ENCODE results near the gene PUDP. TPM values are rescaled to one million over a fixed set of nuclear protein-coding genes. Genes with fewer than 3 reads are reported as not detected.
"Not testable (repeated sequence)": the region's sequence is repeated elsewhere in the genome, so short reads cannot be mapped to it uniquely, and the experiment has no call there.

The PUDP gene
- total and polyA plus RNA-seq, 2 experiments from 2014 or later: 22.6 to 32.8 TPM

GRCh38 chrX:7100022-7100421, 47.9 kb downstream of the PUDP start:
- no peaks in the 10 kb centered on the region for H3K9me2 ChIP-seq (replicated peaks; ENCODE audit: insufficient read depth)
- no peak for DNase-seq (ENCODE audit: low spot score)
- no peaks in the 10 kb centered on the region for H3K4me1 ChIP-seq (ENCODE audit: insufficient read depth)
- H3K4me2 ChIP-seq: no peak overlapping the region
- 76% methylated on average over 5 of the region's 7 CpGs for WGBS (ENCODE audit: low lambda C conversion rate, missing lambda C conversion rate)
- H3K9me3 ChIP-seq (ENCODE audit: low read depth): no peaks in the 10 kb centered on the region
- H2AFZ ChIP-seq: no peak overlapping the region
- H3K27ac ChIP-seq: no peak overlapping the region
- no peaks in the 10 kb centered on the region for H4K20me1 ChIP-seq (ENCODE audit: insufficient read depth, poor library complexity, severe bottlenecking)
- no peaks in the 10 kb centered on the region for H3K27me3 ChIP-seq
- TF ChIP-seq CTCF (IDR thresholded peaks at IDR 0.05; ENCODE audit: poor library complexity) (no peak), EZH2 (IDR thresholded peaks at IDR 0.05; ENCODE audit: borderline replicate concordance) (no peak), EZH2phosphoT487 (IDR thresholded peaks at IDR 0.05; ENCODE audit: low read depth, severe bottlenecking, unreplicated experiment) (no peak)
- H3K4me3 ChIP-seq: no peak overlapping the region
- no peaks in the 10 kb centered on the region for H3K79me2 ChIP-seq
- H3K36me3 ChIP-seq (replicated peaks; ENCODE audit: insufficient read depth, low read depth): no peaks in the 10 kb centered on the region

- H3K27me3 ChIP-seq; H3K4me3 ChIP-seq; H2AFZ ChIP-seq; H3K4me1 ChIP-seq (ENCODE audit: insufficient read depth); H4K20me1 ChIP-seq (ENCODE audit: insufficient read depth, poor library complexity, severe bottlenecking); H3K9me3 ChIP-seq (ENCODE audit: low read depth); H3K36me3 ChIP-seq (replicated peaks; ENCODE audit: insufficient read depth, low read depth); H3K27ac ChIP-seq; H3K4me2 ChIP-seq; H3K9me2 ChIP-seq (replicated peaks; ENCODE audit: insufficient read depth); DNase-seq (ENCODE audit: low spot score); H3K79me2 ChIP-seq: not testable (repeated sequence)
- WGBS (ENCODE audit: low lambda C conversion rate, missing lambda C conversion rate): 87% methylated on average over 2 of the region's 2 CpGs
Measured at GRCh38 chrX:7095657-7096056, 52.3 kb downstream of the PUDP start.

- H3K4me3 ChIP-seq: no peak overlapping the region
- H3K9me2 ChIP-seq (replicated peaks; ENCODE audit: insufficient read depth): no peaks in the 10 kb centered on the region
- H3K9me3 ChIP-seq (ENCODE audit: low read depth): no peaks in the 10 kb centered on the region
- DNase-seq (ENCODE audit: low spot score): no peak
- H3K27me3 ChIP-seq: no peaks in the 10 kb centered on the region
- H3K4me2 ChIP-seq: no peak overlapping the region
- H3K36me3 ChIP-seq (replicated peaks; ENCODE audit: insufficient read depth, low read depth): no peaks in the 10 kb centered on the region
- no peak for TF ChIP-seq EZH2 (IDR thresholded peaks at IDR 0.05; ENCODE audit: borderline replicate concordance)
- 80% methylated on average over 6 of the region's 6 CpGs for WGBS (ENCODE audit: low lambda C conversion rate, missing lambda C conversion rate)
- no peaks in the 10 kb centered on the region for H3K79me2 ChIP-seq
- no peak overlapping the region for H3K27ac ChIP-seq
- H3K4me1 ChIP-seq (ENCODE audit: insufficient read depth): no peaks in the 10 kb centered on the region
- no peak overlapping the region for H2AFZ ChIP-seq
- H4K20me1 ChIP-seq (ENCODE audit: insufficient read depth, poor library complexity, severe bottlenecking): no peaks in the 10 kb centered on the region
Measured at GRCh38 chrX:7093305-7093704, 54.6 kb downstream of the PUDP start.

GRCh38 chrX:7092543-7092942, 55.4 kb downstream of the PUDP start:
- no peak overlapping the region for H3K4me3 ChIP-seq
- H3K79me2 ChIP-seq: no peaks in the 10 kb centered on the region
- 58% methylated on average over 4 of the region's 4 CpGs for WGBS (ENCODE audit: low lambda C conversion rate, missing lambda C conversion rate)
- no peak overlapping the region for H3K4me2 ChIP-seq
- H3K36me3 ChIP-seq (replicated peaks; ENCODE audit: insufficient read depth, low read depth): no peaks in the 10 kb centered on the region
- no peak for DNase-seq (ENCODE audit: low spot score)
- no peak overlapping the region for H2AFZ ChIP-seq
- no peaks in the 10 kb centered on the region for H3K27me3 ChIP-seq
- H3K9me3 ChIP-seq (ENCODE audit: low read depth): no peaks in the 10 kb centered on the region
- no peak overlapping the region for H3K27ac ChIP-seq
- H4K20me1 ChIP-seq (ENCODE audit: insufficient read depth, poor library complexity, severe bottlenecking): no peaks in the 10 kb centered on the region
- H3K4me1 ChIP-seq (ENCODE audit: insufficient read depth): no peaks in the 10 kb centered on the region
- TF ChIP-seq CTCF (IDR thresholded peaks at IDR 0.05; ENCODE audit: poor library complexity) (no peak), EZH2phosphoT487 (IDR thresholded peaks at IDR 0.05; ENCODE audit: low read depth, severe bottlenecking, unreplicated experiment) (no peak), EZH2 (IDR thresholded peaks at IDR 0.05; ENCODE audit: borderline replicate concordance) (no peak)
- no peaks in the 10 kb centered on the region for H3K9me2 ChIP-seq (replicated peaks; ENCODE audit: insufficient read depth)
